HFF-Myc (cell line): Measurements from ENCODE around the gene NLRP4.
"Not testable (repeated sequence)": the region's sequence is repeated elsewhere in the genome, so short reads cannot be mapped to it uniquely, and the experiment has no call there.

Experiments used
- DNase-seq: peaks from one replicate; pipeline ENCODE4 v3.0.0-alpha.2; 2011; ENCODE audit warnings: low read depth; ENCODE audit errors: extremely low read depth
- H3K4me3 ChIP-seq: replicated peaks from 2 replicates; pipeline ENCODE4 v1.5.1; 2011; ENCODE audit warnings: low read depth, mild to moderate bottlenecking, control low read depth, low read length
- TF ChIP-seq, protein P1 (sequence below): IDR thresholded peaks from 2 replicates; pipeline ENCODE4 v1.5.1; 2012; ENCODE audit warnings: mild to moderate bottlenecking, low read depth, low read length, control low read depth; ENCODE audit errors: missing control alignments

Gene NLRP4

DNA sequence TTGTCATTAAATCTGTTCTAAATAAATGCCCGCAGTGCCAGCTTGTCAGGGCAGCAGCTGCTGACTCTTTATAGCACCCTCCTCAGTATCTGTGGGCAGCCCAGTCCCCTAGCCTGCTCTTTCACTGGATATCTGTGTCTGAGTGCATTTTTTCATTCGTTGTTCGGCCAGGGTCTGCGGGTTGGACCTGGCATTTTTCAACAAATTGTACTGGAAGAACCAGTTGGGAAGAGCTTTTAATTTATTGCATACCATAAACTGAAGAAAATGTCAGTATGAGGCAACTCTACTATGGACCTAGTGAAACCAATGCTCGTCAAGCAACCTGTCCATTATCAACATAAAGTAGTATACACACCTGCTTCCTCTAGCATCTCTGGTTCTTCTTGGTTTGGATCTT, 87.2 kb downstream of the NLRP4 start:
- TF ChIP-seq, protein P1, sequence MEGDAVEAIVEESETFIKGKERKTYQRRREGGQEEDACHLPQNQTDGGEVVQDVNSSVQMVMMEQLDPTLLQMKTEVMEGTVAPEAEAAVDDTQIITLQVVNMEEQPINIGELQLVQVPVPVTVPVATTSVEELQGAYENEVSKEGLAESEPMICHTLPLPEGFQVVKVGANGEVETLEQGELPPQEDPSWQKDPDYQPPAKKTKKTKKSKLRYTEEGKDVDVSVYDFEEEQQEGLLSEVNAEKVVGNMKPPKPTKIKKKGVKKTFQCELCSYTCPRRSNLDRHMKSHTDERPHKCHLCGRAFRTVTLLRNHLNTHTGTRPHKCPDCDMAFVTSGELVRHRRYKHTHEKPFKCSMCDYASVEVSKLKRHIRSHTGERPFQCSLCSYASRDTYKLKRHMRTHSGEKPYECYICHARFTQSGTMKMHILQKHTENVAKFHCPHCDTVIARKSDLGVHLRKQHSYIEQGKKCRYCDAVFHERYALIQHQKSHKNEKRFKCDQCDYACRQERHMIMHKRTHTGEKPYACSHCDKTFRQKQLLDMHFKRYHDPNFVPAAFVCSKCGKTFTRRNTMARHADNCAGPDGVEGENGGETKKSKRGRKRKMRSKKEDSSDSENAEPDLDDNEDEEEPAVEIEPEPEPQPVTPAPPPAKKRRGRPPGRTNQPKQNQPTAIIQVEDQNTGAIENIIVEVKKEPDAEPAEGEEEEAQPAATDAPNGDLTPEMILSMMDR: no peak
- no peak for DNase-seq
- no peak overlapping the region for H3K4me3 ChIP-seq

DNA sequence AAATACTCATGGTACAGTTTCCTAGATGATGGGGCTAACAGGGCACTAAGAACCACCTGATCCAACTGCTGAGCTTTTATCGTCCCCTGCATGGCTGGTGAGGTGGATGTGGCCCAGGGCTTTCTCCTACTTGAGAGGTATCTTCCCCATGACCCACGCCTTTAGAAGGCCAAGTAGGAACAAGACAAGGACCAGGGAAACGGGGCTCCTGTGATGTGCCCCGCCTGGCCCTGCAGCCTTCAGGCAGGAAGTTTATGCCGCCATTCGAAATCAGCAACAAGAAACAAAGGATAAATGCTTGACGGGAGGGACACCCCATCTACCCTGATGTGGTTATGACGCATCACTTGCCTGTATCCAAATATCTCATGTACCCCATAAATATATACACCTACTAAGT, 91.7 kb downstream of the NLRP4 start:
- DNase-seq: no peak
- TF ChIP-seq, protein P1: no peak
- H3K4me3 ChIP-seq: no peak overlapping the region

DNA sequence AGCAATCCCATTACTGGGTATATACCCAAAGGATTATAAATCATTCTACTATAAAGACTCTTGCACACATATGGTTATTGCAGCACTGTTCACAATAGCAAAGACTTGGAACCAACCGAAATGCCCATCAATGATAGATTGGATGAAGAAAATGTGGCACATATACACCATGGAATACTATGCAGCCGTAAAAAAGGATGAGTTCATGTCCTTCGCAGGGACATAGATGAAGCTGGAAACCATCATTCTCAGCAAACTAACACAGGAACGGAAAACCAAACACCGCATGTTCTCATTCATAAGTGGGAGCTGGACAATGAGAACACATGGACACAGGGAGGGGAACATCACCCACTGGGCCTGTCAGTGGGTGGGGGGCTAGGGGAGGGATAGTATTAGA, 92.9 kb downstream of the NLRP4 start:
- not testable (repeated sequence) for DNase-seq, H3K4me3 ChIP-seq

DNA sequence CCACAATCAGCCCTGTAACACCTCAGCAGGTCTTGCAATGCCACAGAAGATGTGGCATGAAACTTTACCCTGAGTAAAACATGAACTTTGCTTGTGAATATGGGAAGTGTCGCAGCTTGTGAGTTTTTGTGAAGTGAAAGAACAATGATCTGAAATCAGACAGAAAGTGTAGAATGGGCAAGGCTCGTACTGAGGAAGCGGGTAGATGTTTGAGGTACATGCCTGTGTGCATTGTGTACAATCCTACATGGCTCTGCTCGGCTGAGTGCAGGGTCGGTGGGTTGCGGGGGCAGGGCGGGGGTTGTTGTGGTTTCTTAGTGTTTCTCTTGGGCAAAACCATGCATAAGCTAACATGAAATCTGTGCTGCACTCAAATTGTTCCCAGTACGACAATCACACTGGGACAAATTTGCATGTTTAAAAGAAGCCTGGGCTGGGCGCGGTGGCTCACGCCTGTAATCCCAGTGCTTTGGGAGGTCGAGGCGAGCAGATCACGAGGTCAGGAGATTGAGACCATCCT, 94.7 kb downstream of the NLRP4 start:
- no peak for DNase-seq
- H3K4me3 ChIP-seq: no peak overlapping the region
- TF ChIP-seq, protein P1: no peak
